Activated naive CD8-positive, alpha-beta T cell treated with anti-CD3 and anti-CD28 coated beads, Interleukin-2, amount 50 U/mL, for 24 hours (primary cell): ENCODE results near the gene SLC39A11.

Source experiments
- ATAC-seq: fragments of 150-1000 bp; cut with Tn5 transposase; one replicate; pipeline ENCODE4 v1.10.0; 2021
- DNase-seq: peaks from one replicate; pipeline ENCODE4 v3.0.0; 2021
- H3K27ac Mint-ChIP-seq: one replicate; pipeline ENCODE4 v1.8.0; 2021; ENCODE audit warnings: mild to moderate bottlenecking, mixed read lengths
- H3K27me3 Mint-ChIP-seq: one replicate; pipeline ENCODE4 v1.8.0; 2021; ENCODE audit warnings: mixed read lengths
- H3K36me3 Mint-ChIP-seq: one replicate; pipeline ENCODE4 v1.8.0; 2021; ENCODE audit warnings: low read depth, mixed read lengths
- H3K4me1 Mint-ChIP-seq: one replicate; pipeline ENCODE4 v1.8.0; 2021; ENCODE audit warnings: mixed read lengths
- H3K4me3 Mint-ChIP-seq: one replicate; pipeline ENCODE4 v1.8.0; 2021; ENCODE audit warnings: mild to moderate bottlenecking, moderate library complexity, mixed read lengths
- H3K9me3 Mint-ChIP-seq: one replicate; pipeline ENCODE4 v1.8.0; 2021; ENCODE audit warnings: mixed read lengths

SLC39A11 gene

GRCh38 chr17:72812823-72813222, 279.7 kb downstream of the SLC39A11 start:
- Mint-ChIP-seq H3K27me3 (no peaks in the 10 kb centered on the region), H3K36me3 (peaks cover 64% of the 10 kb centered on the region), H3K27ac (no peak overlapping the region), H3K9me3 (peaks cover 16% of the 10 kb centered on the region), H3K4me3 (no peak overlapping the region), H3K4me1 (no peaks in the 10 kb centered on the region)
- no peak for DNase-seq
- no peak for ATAC-seq

DNA sequence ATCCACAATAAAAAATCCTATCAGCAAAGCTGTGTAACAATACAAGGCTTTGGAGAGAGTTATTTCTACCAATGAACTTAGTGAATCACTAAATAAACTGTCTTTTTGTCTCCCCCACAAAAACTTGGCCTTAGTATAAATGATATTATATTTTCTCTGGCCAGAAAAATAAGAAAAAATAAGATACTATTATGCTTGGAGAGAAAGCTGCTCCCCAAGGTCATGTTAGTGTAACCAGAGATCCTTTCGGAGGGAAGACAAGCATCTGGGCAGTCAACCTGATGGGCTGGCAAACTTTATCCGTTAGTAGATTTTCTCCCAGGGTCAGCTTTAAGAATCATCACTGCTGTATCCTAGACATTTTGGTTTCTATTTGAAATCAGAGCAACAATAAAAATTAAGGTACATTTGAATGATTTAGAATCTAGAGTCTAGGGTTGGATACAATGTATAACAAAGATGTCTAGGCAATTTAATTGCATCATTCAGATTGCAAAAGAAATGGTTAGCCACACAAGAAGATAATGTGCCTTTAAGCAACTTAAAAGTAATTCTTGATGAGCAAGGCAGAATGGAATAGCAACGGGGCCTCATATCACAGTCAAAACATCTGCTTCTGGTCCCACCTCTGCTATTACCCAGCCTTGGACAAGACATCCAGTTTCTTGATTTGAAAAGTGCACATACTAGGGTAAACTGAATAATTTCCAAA, 280.4 kb downstream of the SLC39A11 start:
- DNase-seq (no peak), ATAC-seq (no peak)
- Mint-ChIP-seq H3K27me3 (no peaks in the 10 kb centered on the region), H3K4me1 (no peaks in the 10 kb centered on the region), H3K36me3 (peaks cover 61% of the 10 kb centered on the region), H3K4me3 (no peak overlapping the region), H3K27ac (no peak overlapping the region), H3K9me3 (peaks cover 16% of the 10 kb centered on the region)

GRCh38 chr17:72810991-72811508, 281.4 kb downstream of the SLC39A11 start:
- Mint-ChIP-seq H3K27me3 (no peaks in the 10 kb centered on the region), H3K9me3 (peaks cover 16% of the 10 kb centered on the region), H3K4me3 (no peak overlapping the region), H3K27ac (no peak overlapping the region), H3K4me1 (no peaks in the 10 kb centered on the region), H3K36me3 (peaks cover 55% of the 10 kb centered on the region)
- ATAC-seq (no peak), DNase-seq (no peak)

- Mint-ChIP-seq H3K27me3 (no peaks in the 10 kb centered on the region), H3K4me1 (no peaks in the 10 kb centered on the region), H3K27ac (no peak overlapping the region), H3K36me3 (peaks cover 30% of the 10 kb centered on the region), H3K4me3 (no peak overlapping the region), H3K9me3 (peaks cover 16% of the 10 kb centered on the region)
- DNase-seq (no peak), ATAC-seq (no peak)
Measured at GRCh38 chr17:72806011-72806410, 286.5 kb downstream of the SLC39A11 start.

GRCh38 chr17:72804949-72805707, 287.4 kb downstream of the SLC39A11 start:
- H3K36me3 Mint-ChIP-seq, result peaks cover 33% of the 10 kb centered on the region
- no peak overlapping the region for H3K4me3 Mint-ChIP-seq
- peaks cover 23% of the 10 kb centered on the region for H3K9me3 Mint-ChIP-seq
- no peaks in the 10 kb centered on the region for H3K27me3 Mint-ChIP-seq
- H3K27ac Mint-ChIP-seq, result no peak overlapping the region
- H3K4me1 Mint-ChIP-seq, result no peaks in the 10 kb centered on the region
- ATAC-seq (no peak), DNase-seq (no peak)

DNA sequence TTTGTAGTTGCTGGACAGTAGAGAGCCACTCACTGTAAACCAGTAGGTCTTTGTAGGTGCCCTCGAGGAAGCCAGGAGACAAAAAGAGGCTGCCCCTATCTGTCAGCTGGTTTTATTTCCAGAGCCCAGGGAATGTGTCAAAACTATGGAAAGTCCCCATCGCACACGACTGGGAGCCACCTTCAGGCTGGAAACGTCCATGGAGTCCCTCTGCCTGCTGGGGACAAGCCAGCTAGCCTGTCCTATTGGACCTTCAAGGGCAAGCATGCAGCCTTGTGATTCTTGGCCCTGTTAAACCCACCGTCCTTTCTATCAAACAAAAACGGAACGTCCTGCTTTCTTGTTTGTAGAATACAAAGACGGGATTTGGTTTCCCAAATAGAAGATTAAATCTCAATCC, 289.8 kb downstream of the SLC39A11 start:
- no peak for ATAC-seq
- peaks cover 37% of the 10 kb centered on the region for H3K36me3 Mint-ChIP-seq
- H3K9me3 Mint-ChIP-seq, result peaks cover 36% of the 10 kb centered on the region

DNA sequence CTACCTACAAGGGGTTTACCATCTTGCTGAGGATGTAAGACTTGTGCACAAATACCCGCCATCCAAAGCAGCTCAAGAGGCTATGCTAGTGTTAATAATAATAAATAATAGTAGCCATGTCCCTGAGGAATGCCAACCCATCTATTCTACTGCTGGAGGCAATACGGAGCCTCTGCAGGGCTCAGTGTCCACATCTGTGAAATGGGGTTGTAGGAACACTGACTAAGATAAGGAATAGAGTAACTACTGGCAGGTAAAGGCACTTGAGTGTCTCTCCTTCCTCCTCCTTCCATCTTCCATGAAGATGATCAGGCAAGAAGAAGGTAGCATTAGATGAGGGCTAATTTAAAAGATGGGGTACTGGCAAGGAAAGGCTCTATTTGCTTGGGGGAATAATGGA, 295.3 kb downstream of the SLC39A11 start:
- ATAC-seq, result no peak

More for the DNA sequence above, 289.8 kb downstream of the SLC39A11 start:
- no peaks in the 10 kb centered on the region for H3K27me3 Mint-ChIP-seq
- no peak for DNase-seq
- H3K4me1 Mint-ChIP-seq, result no peaks in the 10 kb centered on the region
- H3K27ac Mint-ChIP-seq, result no peak overlapping the region
- no peak overlapping the region for H3K4me3 Mint-ChIP-seq

DNA sequence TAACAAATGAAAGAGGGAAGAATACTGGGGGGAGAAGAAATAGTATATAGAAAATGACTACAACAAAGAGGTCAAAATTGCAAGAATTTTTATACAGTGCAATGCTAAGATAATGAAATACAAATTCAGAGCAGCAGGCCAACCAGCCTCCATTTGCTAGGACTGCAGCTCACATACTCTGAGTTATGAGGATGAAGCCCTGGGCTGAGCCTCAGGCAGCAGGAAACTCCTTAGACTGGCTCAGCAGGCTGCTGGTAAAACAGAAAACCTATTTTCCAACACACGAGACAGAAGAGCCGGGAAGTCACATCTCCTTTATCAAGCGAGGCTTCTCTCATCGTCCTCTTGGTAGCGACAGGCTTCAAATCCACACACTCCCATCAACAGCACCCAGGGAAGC, 296.5 kb downstream of the SLC39A11 start:
- Mint-ChIP-seq H3K36me3 (peaks cover 74% of the 10 kb centered on the region), H3K9me3 (peaks cover 68% of the 10 kb centered on the region), H3K4me3 (no peak overlapping the region), H3K4me1 (no peaks in the 10 kb centered on the region), H3K27me3 (no peaks in the 10 kb centered on the region), H3K27ac (no peak overlapping the region)
- ATAC-seq, result no peak
- no peak for DNase-seq

More for the DNA sequence above, 295.3 kb downstream of the SLC39A11 start:
- no peak overlapping the region for H3K27ac Mint-ChIP-seq
- H3K4me1 Mint-ChIP-seq, result no peaks in the 10 kb centered on the region
- H3K4me3 Mint-ChIP-seq, result no peak overlapping the region
- peaks cover 68% of the 10 kb centered on the region for H3K36me3 Mint-ChIP-seq
- no peak for DNase-seq
- no peaks in the 10 kb centered on the region for H3K27me3 Mint-ChIP-seq
- peaks cover 61% of the 10 kb centered on the region for H3K9me3 Mint-ChIP-seq

DNA sequence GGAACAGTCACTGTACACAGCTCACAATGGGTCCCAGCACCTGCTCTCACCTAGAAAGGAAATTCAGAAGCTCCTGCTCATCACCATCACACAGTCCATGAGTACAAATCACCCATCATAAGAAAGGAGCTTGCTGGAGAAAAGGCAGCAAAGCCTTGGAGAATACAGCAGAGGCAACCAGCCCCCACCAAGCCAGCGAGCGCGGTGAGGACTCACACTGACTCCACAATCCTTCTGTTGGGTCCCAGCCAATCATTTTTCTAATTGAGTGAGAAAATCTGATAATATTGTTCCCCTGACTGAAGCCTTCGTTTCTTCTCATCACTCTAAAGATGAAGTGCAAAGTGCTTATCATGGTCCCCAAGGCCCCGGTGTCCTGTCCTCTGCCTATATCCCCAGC, 298.3 kb downstream of the SLC39A11 start:
- Mint-ChIP-seq H3K36me3 (peaks cover 63% of the 10 kb centered on the region), H3K27me3 (no peaks in the 10 kb centered on the region), H3K9me3 (peaks cover 53% of the 10 kb centered on the region), H3K4me1 (no peaks in the 10 kb centered on the region), H3K4me3 (no peak overlapping the region), H3K27ac (no peak overlapping the region)
- ATAC-seq, result no peak
- DNase-seq, result no peak

DNA sequence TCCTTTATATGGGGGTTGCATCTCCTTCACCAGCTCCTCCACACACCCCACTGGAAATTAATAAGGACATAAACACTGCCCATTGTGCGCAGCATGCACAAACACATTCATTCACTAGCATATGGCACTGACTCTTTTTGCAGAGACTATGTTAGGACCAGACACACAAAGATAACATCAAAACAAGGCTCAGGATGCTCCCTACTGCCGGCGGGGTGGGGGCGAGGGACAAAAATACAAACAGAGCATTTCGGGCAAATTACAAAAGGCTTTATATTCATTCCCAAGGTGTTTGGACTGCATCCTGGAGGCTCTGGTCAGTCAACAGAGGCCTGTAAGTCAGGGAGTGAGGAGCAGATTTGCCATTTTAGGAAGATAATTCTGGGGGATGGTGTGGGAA, 299.7 kb downstream of the SLC39A11 start:
- Mint-ChIP-seq H3K27me3 (no peaks in the 10 kb centered on the region), H3K9me3 (peaks cover 42% of the 10 kb centered on the region), H3K4me1 (no peaks in the 10 kb centered on the region), H3K27ac (no peak overlapping the region), H3K4me3 (no peak overlapping the region), H3K36me3 (peaks cover 58% of the 10 kb centered on the region)
- DNase-seq (no peak), ATAC-seq (no peak)

DNA sequence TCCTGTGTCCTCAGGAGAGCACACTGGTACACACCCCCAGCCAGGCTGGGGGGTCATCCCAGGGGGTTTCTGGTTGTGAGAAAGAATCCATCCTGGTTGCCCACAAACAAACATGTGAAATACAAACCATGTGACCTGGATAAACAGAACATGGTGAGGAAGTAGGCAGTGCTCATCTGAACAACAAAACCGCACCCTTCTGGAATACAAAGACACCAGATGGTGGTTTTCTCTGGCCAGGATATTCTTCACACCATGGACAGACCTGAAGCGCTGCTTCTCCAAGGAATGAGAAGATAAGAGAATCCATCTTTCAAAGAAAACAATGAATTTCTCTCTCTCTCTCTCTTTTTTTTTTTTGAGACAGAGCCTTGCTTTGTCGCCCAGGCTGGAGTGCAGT, 302.3 kb downstream of the SLC39A11 start:
- ATAC-seq (no peak), DNase-seq (no peak)
- H3K9me3 Mint-ChIP-seq, result peaks cover 31% of the 10 kb centered on the region
- no peaks in the 10 kb centered on the region for H3K27me3 Mint-ChIP-seq
- H3K36me3 Mint-ChIP-seq, result peaks cover 41% of the 10 kb centered on the region
- no peaks in the 10 kb centered on the region for H3K4me1 Mint-ChIP-seq
- no peak overlapping the region for H3K27ac Mint-ChIP-seq
- H3K4me3 Mint-ChIP-seq, result no peak overlapping the region

DNA sequence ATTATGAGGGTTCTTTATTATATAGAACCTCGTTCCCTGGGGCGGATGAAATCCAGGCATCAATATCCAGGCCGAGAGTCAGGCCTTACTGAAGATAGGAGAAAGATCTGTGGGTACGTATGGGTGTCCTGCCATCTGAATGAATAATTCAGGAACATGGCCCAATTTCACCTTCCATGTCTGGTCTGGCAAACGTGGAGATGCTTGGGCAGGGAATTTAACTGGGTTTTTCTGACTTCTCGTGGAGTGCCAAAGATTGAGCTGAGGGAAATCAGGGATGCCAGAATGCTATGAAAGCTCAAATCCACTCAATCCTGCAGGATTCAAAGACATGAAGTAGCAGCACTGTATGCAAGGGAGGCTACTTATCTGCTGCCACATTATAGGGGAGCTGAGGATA, 302.8 kb downstream of the SLC39A11 start:
- Mint-ChIP-seq H3K9me3 (peaks cover 27% of the 10 kb centered on the region), H3K27ac (no peak overlapping the region), H3K4me1 (no peaks in the 10 kb centered on the region), H3K27me3 (no peaks in the 10 kb centered on the region), H3K4me3 (no peak overlapping the region), H3K36me3 (peaks cover 36% of the 10 kb centered on the region)
- DNase-seq (no peak), ATAC-seq (no peak)

DNA sequence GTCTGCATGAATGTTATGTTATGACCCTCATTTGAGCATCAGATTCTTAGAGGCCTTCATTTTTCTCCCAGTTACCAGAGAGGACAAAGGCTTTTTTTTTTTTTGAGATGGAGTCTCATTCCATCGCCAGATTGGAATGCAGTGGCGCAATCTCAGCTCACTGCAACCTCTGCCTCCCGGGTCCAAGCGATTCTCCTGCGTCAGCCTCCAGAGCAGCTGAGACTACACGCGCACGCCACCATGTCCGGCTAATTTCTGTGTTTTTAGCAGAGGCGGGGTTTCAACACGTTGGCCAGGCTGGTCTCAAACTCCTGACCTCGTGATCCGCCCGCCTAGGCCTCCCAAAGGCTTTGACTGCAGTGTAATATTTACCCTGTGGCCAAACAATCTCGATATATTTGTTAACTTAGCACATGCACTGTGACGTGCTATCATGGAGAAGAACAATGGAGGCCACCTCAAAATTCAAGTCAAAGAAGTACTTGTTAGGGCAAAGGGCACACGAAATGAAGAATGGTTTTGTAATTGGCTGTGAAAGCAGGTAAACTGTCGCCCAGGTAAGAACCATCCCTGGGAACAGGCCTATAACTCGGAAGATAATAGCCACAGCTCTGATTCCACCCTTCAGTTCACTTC, 303.4 kb downstream of the SLC39A11 start:
- ATAC-seq (no peak), DNase-seq (no peak)
- no peaks in the 10 kb centered on the region for H3K27me3 Mint-ChIP-seq
- no peak overlapping the region for H3K27ac Mint-ChIP-seq
- H3K36me3 Mint-ChIP-seq, result peaks cover 30% of the 10 kb centered on the region
- H3K4me3 Mint-ChIP-seq, result no peak overlapping the region
- peaks cover 22% of the 10 kb centered on the region for H3K9me3 Mint-ChIP-seq
- no peaks in the 10 kb centered on the region for H3K4me1 Mint-ChIP-seq

DNA sequence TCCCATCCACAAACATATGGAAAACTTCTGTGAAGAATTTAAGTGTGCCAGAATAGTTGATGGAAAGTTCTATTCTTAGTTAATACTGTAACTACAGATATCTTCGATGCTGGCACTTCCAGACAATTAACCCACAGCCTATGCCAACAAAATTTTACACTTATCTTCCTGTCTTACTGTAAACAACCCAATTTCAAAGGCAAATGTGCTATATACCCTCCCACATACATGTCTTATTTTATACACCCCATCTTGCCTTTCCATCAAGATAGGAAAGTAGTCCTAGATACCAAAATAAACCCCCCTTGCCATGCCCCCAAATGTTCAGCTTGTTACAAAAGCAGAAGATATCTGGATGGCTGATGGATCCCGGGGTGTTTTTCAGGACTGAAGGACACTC, 306.3 kb downstream of the SLC39A11 start:
- H3K27ac Mint-ChIP-seq, result no peak overlapping the region
- H3K9me3 Mint-ChIP-seq, result no peaks in the 10 kb centered on the region
- no peak overlapping the region for H3K4me3 Mint-ChIP-seq
- ATAC-seq (no peak), DNase-seq (no peak)
- H3K27me3 Mint-ChIP-seq, result no peaks in the 10 kb centered on the region
- H3K36me3 Mint-ChIP-seq, result peaks cover 7% of the 10 kb centered on the region
- H3K4me1 Mint-ChIP-seq, result no peaks in the 10 kb centered on the region
